Activated CD4-positive, CD25-positive, alpha-beta regulatory T cell treated with anti-CD3 and anti-CD28 coated beads, Interleukin-2, amount 50 U/mL, for 16 hours (primary cell): ENCODE data around the gene CYP11A1.

Source experiments
- DNase-seq: peaks from one replicate; pipeline ENCODE4 v3.0.0-alpha.2; 2020; ENCODE audit warnings: low read depth, low spot score

Gene CYP11A1

GRCh38 chr15:74367296-74367854 lies at the start of gene CYP11A1:
TSS of gene CYP11A1 (minus strand) at chr15:74367646. CDS start at chr15:74367585, 61 bp downstream.
- no peak for DNase-seq

DNA sequence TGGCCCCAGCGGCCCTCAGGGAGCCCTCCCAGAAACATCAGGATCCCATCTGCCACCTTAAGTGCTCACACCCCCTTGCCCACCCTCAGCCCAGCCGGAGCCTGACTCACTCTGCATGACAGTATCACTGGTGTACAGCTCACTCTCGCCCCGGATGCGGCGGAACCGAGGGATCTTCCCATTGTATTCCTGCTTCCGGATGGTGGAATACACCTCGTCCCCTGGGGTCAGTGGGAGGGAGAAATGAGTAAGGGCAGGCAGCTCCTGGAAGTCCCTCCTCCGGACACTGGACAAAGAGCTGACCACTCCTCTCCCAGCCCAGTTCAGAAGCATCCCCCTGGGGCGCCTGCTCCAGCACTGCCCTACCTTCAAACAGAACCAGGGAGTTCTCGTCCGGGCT lies 49.8 kb upstream of the CYP11A1 start:
- no peak for DNase-seq

DNA sequence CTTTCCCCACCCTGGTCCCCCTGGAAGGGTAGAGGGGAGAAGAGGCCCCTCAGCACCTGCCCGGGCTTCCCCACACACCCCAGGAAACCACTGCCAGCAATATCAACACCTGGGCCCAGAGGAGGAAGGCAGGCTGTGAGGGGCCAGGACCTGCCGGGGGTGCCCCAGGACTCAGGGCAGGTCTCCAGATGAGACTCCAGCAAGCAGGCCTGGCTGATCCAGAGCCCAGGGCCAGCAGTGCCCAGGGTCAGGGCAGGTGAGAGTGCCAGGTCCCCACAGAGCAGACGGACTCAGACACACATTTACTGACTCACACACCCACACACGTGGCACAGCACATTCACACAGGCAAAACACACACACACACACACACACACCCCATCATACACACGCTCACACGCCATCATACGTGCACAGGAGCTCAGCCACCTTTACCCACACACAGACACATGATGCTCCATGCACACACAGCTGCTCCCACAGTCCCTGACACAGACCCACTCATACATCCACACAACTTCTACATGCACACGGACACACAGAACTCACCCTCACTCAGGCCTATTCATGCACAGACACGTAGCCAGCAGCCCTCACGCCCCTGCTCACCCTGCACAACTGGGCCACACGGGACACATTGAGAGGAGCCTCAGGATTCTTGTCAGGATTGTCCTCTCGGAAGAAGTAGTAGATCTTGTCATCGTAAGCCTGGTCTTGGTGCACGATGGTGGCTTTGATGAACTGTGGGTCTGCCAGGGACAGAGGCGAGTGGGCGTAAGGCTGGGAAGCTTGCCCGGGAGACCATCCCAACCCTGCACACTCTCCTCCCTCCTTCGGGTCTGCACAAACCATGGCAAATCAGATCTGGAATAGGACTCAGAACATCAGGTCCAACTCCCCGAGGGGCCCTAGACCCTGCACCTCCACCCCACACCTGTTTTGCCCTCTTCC lies 48.8 kb upstream of the CYP11A1 start:
- DNase-seq = no peak

GRCh38 chr15:74414603-74415338 lies 47.3 kb upstream of the CYP11A1 start:
- DNase-seq = no peak

DNA sequence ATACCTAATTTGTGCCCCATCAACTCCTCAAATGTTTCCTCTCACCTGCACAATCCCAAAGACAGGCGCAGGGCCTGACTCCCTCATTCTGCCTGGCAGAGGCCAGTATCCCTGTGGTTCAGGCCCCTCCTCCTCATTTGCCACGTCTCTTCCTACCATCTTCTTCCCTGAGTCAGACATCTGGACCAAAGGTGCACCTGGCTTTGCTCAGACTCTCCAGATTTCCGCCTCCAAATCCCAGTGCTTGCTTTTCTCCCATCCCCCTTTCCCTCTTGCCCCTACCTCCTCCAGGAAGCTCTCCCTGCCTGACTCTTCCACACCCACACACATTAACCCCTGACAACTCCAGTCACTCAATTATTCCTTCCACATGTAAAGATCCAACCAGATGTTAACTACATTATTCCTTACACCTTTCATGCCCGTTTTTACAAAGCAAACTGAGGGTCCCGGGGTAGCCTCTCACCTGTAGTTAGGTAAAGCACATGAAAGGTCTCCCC lies 46.7 kb upstream of the CYP11A1 start:
- DNase-seq = no peak

GRCh38 chr15:74413350-74414080 lies 46.1 kb upstream of the CYP11A1 start:
- DNase-seq = no peak

DNA sequence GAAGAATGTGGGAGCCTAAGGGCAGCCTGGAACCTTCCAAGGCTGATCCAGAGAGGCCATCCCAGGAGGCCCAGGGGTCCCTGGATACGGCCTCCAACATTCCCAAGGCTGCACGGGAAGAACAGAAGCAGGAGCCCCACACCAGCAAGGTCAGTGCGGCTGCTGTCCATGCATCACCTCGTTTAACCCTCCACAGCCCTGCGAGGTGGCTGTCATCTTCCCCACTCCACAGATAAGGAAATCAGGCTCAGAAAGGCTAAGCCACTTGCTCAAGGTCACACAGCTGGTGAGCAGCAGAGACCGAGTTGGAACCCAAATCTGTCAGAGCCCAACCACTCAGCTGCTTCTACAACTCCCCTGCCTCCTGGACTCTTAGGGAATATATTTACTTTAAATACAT lies 44.7 kb upstream of the CYP11A1 start:
- DNase-seq = no peak

DNA sequence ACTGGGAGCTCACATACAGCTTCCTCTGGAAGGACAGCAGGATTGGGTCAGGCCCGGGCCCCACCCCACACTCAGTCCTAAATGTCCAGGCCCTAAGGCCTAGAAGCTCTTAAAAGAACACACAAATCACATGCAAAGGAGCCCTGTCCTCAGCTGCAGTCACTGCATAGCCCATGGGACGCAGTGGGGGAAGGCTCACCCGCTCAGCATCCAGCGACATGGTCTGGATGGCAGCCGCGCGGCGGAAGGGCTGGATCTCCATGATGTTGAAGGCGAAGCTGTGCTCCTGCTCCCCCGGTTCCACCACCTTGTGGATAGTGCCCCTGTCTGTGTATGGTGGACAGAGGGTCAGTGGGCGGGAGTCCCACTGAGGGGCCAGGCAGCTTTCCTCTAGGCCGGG lies 44.2 kb upstream of the CYP11A1 start:
- no peak for DNase-seq

DNA sequence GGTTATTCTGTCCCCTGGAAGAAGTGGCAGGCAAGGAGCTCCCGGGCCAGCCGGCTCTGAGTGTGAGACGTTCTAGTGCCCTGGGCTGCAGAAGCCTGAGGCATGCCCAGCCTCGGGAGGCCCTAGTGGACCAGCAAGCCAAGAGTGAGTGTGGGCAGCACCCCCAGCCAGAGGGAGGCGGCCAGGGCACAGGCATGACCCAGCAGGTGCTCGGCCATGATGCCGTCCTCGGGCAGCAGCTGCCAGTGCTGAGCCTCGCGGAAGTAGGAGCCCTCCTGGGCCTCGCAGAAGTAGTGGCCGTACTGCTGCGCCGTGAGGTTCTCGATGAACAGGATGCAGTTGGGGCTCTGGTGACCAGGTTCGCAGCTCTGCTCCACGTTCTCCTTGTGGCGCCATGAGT lies 43.1 kb upstream of the CYP11A1 start:
- DNase-seq = no peak

DNA sequence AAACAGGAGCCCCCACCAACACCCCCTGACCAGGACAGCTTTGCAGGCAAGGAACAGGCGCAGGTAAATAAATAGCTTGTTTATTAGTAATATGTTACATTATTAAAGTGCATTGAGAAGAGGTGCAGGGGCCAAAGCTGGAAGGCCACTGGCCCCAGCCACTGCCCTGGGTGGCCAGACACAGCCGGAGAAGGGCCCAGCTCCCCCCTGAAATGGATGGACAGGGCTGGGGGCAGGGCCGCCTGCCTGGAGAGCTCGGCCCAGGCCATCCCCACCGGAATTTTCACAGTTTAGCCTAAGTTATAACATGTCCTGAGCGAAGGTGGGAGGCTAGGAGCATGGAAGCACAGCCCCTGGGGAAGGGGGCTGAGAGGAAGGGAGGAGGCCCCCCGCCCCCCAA lies 41.8 kb upstream of the CYP11A1 start:
- DNase-seq = no peak

- no peak for DNase-seq
These were observed 41.4 kb upstream of the CYP11A1 start for GRCh38 chr15:74408815-74409214.

DNA sequence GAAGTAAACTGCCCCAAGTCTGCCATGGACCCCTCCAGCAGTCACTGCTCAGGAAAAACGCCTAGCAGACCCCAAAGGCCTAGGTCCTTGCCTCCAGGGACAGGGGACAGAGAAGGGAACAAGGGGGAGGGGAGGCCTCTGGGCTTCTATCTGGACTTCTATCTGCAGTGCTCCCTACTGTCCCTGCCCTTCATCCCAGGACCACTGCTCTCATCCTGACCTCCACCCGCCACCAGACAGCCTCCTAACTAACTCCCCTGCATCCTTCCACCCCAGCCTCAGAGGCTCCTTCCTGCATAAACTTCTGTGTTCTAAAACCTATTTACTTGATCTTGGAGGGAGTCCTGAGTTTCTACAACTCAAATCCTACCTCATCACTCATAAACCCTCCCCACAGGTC lies 40.9 kb upstream of the CYP11A1 start:
- DNase-seq = no peak

DNA sequence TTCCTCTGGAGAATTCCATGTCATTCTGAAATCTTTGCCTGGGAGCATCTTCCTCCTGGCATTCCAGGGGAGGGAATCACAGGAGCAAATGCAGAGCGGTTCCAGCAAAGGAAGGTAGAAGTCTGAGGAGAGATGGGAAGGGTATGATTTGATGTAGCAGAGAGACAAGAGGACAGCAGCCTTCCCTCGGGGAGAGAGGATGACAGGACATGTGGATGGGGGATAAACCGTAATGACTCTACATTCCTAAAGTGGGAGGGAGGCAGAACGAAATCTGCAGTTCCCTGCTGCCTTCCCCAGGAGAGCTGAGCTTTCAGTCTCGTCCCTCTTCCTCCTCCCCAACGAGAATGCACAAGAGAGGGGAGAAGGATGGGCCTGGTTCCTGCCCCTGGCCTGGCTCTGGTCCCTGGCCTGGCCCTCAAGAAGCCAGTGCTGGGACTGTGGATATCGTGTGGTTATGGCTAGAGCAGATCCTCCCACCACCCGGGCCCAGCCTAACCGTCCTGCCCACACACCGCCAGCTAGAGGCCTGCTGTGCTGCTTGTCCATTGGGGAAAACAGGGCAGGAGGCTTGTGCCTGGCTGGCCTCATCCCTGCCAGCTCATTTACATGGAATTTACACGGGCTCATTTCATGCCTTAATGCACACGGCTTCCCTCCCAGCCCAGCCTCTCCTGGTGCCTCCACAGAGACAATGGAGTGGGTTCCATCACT lies 39.7 kb upstream of the CYP11A1 start:
- DNase-seq = no peak

DNA sequence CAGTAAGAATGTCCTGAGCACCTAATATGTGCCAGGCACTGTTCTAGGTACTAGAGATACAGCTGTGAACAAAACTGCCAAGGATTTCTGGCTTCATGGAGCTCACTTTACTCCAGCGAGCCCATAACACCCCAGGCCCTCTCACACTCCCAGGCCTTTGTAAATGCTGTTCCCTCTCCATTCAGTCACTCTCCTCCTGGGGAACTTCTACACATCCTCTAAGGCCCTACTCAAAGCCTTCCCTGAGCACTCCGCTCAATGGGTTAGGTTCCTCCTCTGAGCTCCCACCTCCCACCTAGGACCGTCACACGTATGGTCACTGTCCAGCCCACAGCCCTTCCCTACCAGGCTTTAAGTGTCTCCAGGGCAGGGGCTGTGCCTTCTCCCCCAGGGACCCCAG lies 39.1 kb upstream of the CYP11A1 start:
- no peak for DNase-seq

GRCh38 chr15:74405823-74406222 lies 38.4 kb upstream of the CYP11A1 start:
- no peak for DNase-seq

GRCh38 chr15:74403991-74404563 lies 36.6 kb upstream of the CYP11A1 start:
- no peak for DNase-seq

- no peak for DNase-seq
These were observed 36.1 kb upstream of the CYP11A1 start for GRCh38 chr15:74403588-74403919.

DNA sequence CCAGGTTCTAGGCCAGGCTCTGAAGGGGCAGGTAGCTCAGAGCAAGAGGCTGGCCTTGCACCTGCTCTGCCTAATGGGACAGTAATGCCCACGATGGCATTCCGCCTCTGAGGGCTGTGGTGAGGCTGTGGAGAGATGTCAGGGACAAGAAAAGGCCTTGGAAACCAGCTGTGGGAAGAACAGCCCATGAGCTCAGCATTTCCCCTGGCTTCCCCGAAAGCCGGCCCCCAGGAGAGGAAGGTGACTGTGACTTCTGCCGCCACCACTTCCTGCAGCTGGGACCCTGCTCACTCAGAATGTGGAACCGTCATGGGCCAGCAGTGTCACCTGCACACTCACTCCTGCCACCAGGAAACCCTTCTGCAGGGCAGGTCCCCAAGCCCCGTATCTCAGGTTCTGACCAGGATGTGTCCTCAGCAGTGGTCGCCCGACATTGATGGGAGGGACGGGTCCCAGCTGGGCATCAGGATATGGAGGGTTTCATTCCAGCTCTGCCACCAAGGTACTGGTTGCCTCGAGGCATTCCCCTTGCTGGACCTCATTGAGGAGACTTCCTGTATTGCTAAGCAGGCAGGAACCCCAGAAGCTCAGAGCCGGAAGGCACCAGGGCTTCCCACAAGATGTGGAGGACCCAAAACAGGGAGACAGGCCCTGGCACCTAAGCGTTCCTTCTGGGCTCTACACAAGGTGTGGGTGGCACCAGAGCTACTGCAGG lies 35.6 kb upstream of the CYP11A1 start:
- peak; percentile 33 for DNase-seq

DNA sequence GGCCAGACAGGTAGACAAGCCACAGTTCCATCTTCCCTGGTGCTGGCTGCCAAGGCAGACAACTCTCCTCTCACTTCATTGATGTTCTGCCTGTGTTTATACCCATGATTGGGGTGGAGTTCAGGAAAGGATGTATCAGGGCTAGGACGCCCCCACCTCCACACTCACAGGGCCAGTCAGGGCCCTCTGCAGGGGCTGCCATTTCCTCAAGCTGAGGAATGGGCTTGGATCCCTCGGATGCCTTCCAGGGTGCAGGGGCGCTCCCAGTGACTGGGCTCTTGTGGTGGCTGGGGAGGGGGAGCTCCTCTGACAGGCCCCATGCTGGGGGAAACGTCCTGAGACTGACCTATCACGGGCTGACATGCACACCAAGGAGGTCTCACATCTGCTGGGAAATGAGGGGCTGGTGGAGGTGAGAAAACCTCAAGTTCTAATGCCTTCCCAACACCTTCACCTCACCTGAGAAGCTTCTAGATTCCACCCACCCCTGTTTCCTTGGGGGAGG lies 34.9 kb upstream of the CYP11A1 start:
- DNase-seq = no peak
